NCI-H1694 treated with DMSO at 0.1 percent for 48 hours (cell line): ENCODE measurements around the gene KBTBD12.
A peak's percentile ranks its signal among the peaks of the same experiment; 100 is the strongest.

Source experiments
- DNase-seq: peaks from one replicate; lab custom pipeline; 2025; lab: John Stamatoyannopoulos, UW

The KBTBD12 gene

GRCh38 chr3:127953091-127954035 lies 38.3 kb downstream of the KBTBD12 start:
- no peak for DNase-seq

DNA sequence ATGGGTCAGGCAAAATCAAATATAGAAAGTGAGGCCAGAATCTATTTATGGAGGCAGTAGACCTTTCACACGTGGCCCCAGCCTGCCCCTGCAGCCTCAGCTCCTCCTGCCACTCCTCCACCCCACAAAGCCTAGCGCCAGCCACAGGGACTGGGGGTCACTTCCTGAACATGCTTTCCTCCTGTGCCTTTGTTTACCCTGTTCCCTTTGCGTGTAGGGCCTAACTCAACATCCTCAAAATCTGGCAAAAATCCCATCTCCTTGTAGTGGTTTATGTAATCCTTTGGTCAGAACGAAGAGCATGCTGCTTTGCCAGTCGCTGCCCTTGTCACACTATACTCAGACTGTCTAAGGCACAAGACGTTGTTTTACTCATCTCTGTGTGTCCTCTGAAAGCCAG lies 39.6 kb downstream of the KBTBD12 start:
- DNase-seq = no peak

GRCh38 chr3:127955728-127956127 lies 40.7 kb downstream of the KBTBD12 start:
- DNase-seq = no peak

DNA sequence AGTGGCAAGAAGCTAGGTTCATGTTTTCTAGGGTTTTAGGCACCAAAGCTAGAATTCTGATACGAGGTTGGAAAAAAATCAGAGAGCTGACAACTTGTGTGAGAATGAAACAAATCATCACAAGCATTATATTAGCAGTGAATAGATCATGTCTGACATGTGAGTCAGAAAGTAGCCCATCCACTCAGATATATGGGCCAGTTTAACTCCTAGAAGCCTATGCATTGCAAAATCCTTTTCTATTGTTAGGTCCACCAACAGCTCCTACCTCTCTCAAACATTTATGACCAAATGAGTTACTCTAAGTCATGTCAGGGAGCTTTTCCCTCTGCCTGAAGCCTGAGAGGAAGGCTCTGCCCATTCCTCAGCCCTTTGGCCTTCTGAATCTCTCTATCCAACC lies 44.0 kb downstream of the KBTBD12 start:
- DNase-seq = no peak

- DNase-seq = peak; percentile 65
Measured at GRCh38 chr3:127959873-127960272, 44.8 kb downstream of the KBTBD12 start.

GRCh38 chr3:127960421-127960965 lies 45.5 kb downstream of the KBTBD12 start:
- no peak for DNase-seq

DNA sequence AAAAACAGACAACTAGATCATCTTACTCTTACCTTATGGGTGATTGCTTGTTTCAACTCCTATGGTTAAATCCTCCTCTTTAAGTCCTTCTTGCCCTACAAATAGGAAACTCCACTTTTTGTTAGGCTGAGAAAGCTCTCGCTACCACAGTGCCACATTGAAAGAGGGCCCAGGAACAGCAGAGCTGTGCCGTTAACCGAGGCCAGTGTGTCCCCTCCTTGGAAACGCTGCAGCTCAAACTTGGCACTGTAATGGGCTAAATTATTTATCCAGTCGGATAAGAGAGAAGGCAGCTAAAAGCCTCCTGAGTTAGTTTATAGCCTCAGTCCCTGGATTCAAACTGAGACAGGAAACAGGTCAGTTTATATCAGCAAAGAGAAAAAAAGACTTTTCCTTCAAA lies 46.1 kb downstream of the KBTBD12 start:
- no peak for DNase-seq

DNA sequence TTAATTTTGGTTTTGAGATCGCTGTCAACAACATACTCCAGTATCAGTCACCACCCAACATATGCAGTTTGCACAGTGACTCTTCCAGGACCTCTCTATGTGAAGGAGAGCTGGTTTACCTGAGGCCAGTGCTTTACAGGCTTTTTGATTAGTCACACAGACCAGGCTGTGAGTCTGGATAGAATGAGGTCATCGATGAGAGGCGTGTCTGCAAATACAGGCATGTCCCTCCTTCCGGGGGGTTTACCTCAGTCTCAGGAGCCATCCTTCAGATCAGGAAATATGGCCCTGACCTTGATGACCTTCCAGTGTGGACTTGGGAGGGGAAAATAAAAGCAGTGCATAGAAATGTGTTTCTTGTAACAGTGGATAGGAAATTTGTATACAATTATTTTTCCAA lies 46.9 kb downstream of the KBTBD12 start:
- DNase-seq = no peak

GRCh38 chr3:127962937-127963336 lies 47.9 kb downstream of the KBTBD12 start:
- DNase-seq = no peak

- DNase-seq = peak; percentile 3
Measured at GRCh38 chr3:127964053-127964452, 49.0 kb downstream of the KBTBD12 start.

- DNase-seq = no peak
Measured at GRCh38 chr3:127964816-127965215, 49.8 kb downstream of the KBTBD12 start.

GRCh38 chr3:127967316-127967715 lies 52.3 kb downstream of the KBTBD12 start:
- DNase-seq = no peak

- peak; percentile 80 for DNase-seq
Measured at GRCh38 chr3:127970966-127971592, 56.0 kb downstream of the KBTBD12 start.

- DNase-seq = no peak
Measured at GRCh38 chr3:127974226-127974625, 59.2 kb downstream of the KBTBD12 start.

GRCh38 chr3:127975153-127976029 lies 60.4 kb downstream of the KBTBD12 start:
- DNase-seq = no peak

DNA sequence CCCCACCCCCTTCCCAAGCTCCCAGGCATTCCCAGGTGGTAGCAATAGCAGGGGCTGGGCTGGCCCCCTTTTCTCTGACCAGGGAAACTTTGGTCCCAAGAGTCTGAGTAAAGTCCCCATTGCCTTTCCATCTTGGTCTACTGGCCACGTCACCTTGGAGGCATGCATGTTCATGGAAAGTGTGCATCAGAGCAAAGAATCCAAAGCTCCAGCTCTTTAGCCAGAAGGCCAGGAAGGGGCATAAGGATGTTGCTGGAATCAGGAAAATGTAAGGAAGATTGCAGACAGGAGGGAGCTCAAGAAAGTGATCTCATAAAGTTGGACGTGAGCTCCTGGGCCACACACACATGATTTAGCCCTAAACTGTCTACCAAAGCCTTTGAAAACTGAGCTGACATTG lies 63.6 kb downstream of the KBTBD12 start:
- no peak for DNase-seq

GRCh38 chr3:127979473-127979872 lies 64.4 kb downstream of the KBTBD12 start:
- no peak for DNase-seq

DNA sequence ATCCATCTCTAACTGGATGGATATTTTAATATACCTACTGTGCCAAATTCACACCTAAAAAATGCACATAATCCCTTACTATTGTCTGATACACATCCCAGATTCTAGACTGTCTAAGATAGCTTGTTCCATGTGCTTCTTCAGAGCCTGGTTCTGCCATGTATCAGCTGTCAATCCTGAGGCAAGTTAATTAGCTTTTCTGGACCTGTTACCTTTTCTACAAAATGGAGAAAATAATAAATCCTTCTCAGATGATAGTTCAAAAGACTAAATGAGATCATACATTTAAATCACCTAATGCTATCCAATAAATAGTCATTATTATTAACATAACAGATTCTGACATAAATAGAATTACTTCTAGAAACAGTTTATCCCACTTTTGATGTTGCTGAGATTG lies 66.1 kb downstream of the KBTBD12 start:
- no peak for DNase-seq

GRCh38 chr3:127982155-127982554 lies 67.1 kb downstream of the KBTBD12 start:
- no peak for DNase-seq

GRCh38 chr3:127984241-127984975 lies 69.4 kb downstream of the KBTBD12 start:
- no peak for DNase-seq

GRCh38 chr3:127985216-127985615 lies 70.2 kb downstream of the KBTBD12 start:
- no peak for DNase-seq
